ENCODE measurements around the gene IFIH1. TPM values are rescaled to one million over a fixed set of nuclear protein-coding genes. Genes with fewer than 3 reads are reported as not detected.

The IFIH1 gene
- total and polyA plus RNA-seq, 9 of the 15 experiments (the other 6 are each of a cell fraction or from before 2014, with no cell fraction given), result 0.15 to 1.2 (median 0.60) TPM; not detected in 1

- no peak for TF ChIP-seq CLOCK (CRISPR knock-in tag; IDR thresholded peaks at IDR 0.05; ENCODE audit: borderline replicate concordance)
- TF ChIP-seq ZNF175 (CRISPR knock-in tag; IDR thresholded peaks at IDR 0.05; ENCODE audit: low read depth), result no peak
- TF ChIP-seq ZNF146 (CRISPR knock-in tag; IDR thresholded peaks at IDR 0.05; ENCODE audit: unreplicated experiment), result no peak
- 0 out of 2 replicates have a peak, but pooled peaks have one; percentile 4 for TF ChIP-seq ERF (CRISPR knock-in tag; IDR thresholded peaks at IDR 0.05)
- TF ChIP-seq, protein P1, sequence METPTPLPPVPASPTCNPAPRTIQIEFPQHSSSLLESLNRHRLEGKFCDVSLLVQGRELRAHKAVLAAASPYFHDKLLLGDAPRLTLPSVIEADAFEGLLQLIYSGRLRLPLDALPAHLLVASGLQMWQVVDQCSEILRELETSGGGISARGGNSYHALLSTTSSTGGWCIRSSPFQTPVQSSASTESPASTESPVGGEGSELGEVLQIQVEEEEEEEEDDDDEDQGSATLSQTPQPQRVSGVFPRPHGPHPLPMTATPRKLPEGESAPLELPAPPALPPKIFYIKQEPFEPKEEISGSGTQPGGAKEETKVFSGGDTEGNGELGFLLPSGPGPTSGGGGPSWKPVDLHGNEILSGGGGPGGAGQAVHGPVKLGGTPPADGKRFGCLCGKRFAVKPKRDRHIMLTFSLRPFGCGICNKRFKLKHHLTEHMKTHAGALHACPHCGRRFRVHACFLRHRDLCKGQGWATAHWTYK (CRISPR knock-in tag; IDR thresholded peaks at IDR 0.05), result 0 out of 2 replicates have a peak, but pooled peaks have one; percentile 21
- TF ChIP-seq GABPA (tag; conservative IDR thresholded peaks at IDR 0.05; ENCODE audit: low read depth), result peak; percentile 42; the same call in 1 of the 2 replicates
- TF ChIP-seq ZNF408 (CRISPR knock-in tag; IDR thresholded peaks at IDR 0.05; ENCODE audit: low read depth), result no peak
- no peak for TF ChIP-seq ZKSCAN8 (CRISPR knock-in tag; IDR thresholded peaks at IDR 0.05)
- no peak for TF ChIP-seq SOX6 (IDR thresholded peaks at IDR 0.05)
- TF ChIP-seq MTA2 (IDR thresholded peaks at IDR 0.05; ENCODE audit: low read depth), result no peak
- TF ChIP-seq SMAD4 (CRISPR knock-in tag; conservative IDR thresholded peaks at IDR 0.05), result no peak
- TF ChIP-seq, protein P2, sequence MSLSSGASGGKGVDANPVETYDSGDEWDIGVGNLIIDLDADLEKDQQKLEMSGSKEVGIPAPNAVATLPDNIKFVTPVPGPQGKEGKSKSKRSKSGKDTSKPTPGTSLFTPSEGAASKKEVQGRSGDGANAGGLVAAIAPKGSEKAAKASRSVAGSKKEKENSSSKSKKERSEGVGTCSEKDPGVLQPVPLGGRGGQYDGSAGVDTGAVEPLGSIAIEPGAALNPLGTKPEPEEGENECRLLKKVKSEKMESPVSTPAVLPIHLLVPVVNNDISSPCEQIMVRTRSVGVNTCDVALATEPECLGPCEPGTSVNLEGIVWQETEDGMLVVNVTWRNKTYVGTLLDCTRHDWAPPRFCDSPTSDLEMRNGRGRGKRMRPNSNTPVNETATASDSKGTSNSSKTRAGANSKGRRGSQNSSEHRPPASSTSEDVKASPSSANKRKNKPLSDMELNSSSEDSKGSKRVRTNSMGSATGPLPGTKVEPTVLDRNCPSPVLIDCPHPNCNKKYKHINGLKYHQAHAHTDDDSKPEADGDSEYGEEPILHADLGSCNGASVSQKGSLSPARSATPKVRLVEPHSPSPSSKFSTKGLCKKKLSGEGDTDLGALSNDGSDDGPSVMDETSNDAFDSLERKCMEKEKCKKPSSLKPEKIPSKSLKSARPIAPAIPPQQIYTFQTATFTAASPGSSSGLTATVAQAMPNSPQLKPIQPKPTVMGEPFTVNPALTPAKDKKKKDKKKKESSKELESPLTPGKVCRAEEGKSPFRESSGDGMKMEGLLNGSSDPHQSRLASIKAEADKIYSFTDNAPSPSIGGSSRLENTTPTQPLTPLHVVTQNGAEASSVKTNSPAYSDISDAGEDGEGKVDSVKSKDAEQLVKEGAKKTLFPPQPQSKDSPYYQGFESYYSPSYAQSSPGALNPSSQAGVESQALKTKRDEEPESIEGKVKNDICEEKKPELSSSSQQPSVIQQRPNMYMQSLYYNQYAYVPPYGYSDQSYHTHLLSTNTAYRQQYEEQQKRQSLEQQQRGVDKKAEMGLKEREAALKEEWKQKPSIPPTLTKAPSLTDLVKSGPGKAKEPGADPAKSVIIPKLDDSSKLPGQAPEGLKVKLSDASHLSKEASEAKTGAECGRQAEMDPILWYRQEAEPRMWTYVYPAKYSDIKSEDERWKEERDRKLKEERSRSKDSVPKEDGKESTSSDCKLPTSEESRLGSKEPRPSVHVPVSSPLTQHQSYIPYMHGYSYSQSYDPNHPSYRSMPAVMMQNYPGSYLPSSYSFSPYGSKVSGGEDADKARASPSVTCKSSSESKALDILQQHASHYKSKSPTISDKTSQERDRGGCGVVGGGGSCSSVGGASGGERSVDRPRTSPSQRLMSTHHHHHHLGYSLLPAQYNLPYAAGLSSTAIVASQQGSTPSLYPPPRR (CRISPR knock-in tag; IDR thresholded peaks at IDR 0.05; ENCODE audit: borderline replicate concordance), result no peak
- TF ChIP-seq, protein P3, sequence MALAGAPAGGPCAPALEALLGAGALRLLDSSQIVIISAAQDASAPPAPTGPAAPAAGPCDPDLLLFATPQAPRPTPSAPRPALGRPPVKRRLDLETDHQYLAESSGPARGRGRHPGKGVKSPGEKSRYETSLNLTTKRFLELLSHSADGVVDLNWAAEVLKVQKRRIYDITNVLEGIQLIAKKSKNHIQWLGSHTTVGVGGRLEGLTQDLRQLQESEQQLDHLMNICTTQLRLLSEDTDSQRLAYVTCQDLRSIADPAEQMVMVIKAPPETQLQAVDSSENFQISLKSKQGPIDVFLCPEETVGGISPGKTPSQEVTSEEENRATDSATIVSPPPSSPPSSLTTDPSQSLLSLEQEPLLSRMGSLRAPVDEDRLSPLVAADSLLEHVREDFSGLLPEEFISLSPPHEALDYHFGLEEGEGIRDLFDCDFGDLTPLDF (CRISPR knock-in tag; IDR thresholded peaks at IDR 0.05), result no peak
- TF ChIP-seq, protein P4, sequence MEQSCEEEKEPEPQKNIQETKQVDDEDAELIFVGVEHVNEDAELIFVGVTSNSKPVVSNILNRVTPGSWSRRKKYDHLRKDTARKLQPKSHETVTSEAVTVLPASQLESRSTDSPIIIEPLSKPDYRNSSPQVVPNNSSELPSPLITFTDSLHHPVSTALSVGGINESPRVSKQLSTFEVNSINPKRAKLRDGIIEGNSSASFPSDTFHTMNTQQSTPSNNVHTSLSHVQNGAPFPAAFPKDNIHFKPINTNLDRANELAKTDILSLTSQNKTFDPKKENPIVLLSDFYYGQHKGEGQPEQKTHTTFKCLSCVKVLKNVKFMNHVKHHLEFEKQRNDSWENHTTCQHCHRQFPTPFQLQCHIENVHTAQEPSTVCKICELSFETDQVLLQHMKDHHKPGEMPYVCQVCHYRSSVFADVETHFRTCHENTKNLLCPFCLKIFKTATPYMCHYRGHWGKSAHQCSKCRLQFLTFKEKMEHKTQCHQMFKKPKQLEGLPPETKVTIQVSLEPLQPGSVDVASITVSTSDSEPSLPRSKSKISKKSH (CRISPR knock-in tag; IDR thresholded peaks at IDR 0.05), result no peak
- no peak for TF ChIP-seq SRSF3 (IDR thresholded peaks at IDR 0.05; ENCODE audit: insufficient read depth, low read length)
Observed at GRCh38 chr2:162343824-162344616, 25.5 kb upstream of the IFIH1 start, which contains the start of gene GCA (continued).

Data from K562 (cell line).